Gastroesophageal sphincter (tissue), 4 donors: ENCODE data around the gene SCIN. TPM values are rescaled to one million over a fixed set of nuclear protein-coding genes. Genes with fewer than 3 reads are reported as not detected.
A peak's percentile ranks its signal among the peaks of the same experiment; 100 is the strongest.

ENCODE experiments used
- ATAC-seq: fragments of 150-250 bp; one replicate; pipeline ENCODE4 v1.9.1; 2016; ENCODE audit warnings: mild to moderate bottlenecking, moderate library complexity
- H3K27ac ChIP-seq, 4 donors: fragments of 200-600 bp; sonication (generic) in 3 of 4; 1 replicate in 3 of 4; 2 replicates in 1 of 4; pipeline ENCODE4 v1.5.1; 2016 to 2019
- H3K27me3 ChIP-seq: fragments of 200-600 bp; sonication (generic); one replicate; pipeline ENCODE4 v1.5.1; 2019
- H3K36me3 ChIP-seq, 2 donors: fragments of 200-600 bp; sonication (generic); one replicate each; pipeline ENCODE4 v1.5.1; 2019; ENCODE audit warnings: control low read depth in 1 of 2
- H3K4me1 ChIP-seq, 3 donors: fragments of 200-600 bp; sonication (generic); 1 replicate in 2 of 3; 2 replicates in 1 of 3; pipeline ENCODE4 v1.5.1; 2016 to 2019; ENCODE audit warnings: control low read depth in 2 of 3
- H3K4me3 ChIP-seq, 2 donors: fragments of 200-600 bp; sonication (generic); one replicate each; pipeline ENCODE4 v1.5.1; 2019; ENCODE audit warnings: mild to moderate bottlenecking in 1 of 2, moderate library complexity in 1 of 2
- H3K9me3 ChIP-seq, 3 donors: fragments of 200-600 bp; sonication (generic); one replicate each; pipeline ENCODE4 v1.5.1; 2017 to 2019; ENCODE audit warnings: control low read depth in 2 of 3
- CTCF ChIP-seq, 4 experiments: fragments of 200-600 bp in 2 of 4; fragments of 450-650 bp in 2 of 4; sonication (generic) in 1 of 4; IDR thresholded peaks; one replicate each; pipeline ENCODE4 v1.5.1; 2017 to 2019; ENCODE audit warnings: antibody characterized with exemption in 4 of 4, mild to moderate bottlenecking in 2 of 4, moderate library complexity in 2 of 4
- EP300 ChIP-seq: sonication (generic); formaldehyde crosslinking; IDR thresholded peaks from one replicate; pipeline ENCODE4 v1.6.1; 2017; ENCODE audit warnings: antibody characterized with exemption, mild to moderate bottlenecking
- POLR2A ChIP-seq, 2 donors: fragments of 450-650 bp; IDR thresholded peaks; one replicate each; pipeline ENCODE4 v1.6.1; 2017; ENCODE audit warnings: antibody characterized with exemption in 2 of 2, mild to moderate bottlenecking in 2 of 2, moderate library complexity in 1 of 2
- POLR2AphosphoS5 ChIP-seq: sonication (generic); formaldehyde crosslinking; IDR thresholded peaks from one replicate; pipeline ENCODE4 v1.6.1; 2017; ENCODE audit warnings: antibody characterized with exemption
- WGBS, 2 donors: methylation state at CpG; one replicate each; pipeline ENCODE4 v1.1.5; 2018; ENCODE audit warnings: low coverage in 1 of 2; 5-methylcytosine and 5-hydroxymethylcytosine counted together
- total RNA-seq, 4 donors: library from RNA; depleted of rRNA; stranded (reverse); fragments of >200 nt; gene quantifications; one replicate each; pipeline ENCODE4 v1.1.0, GENCODE V29; 2016

Gene SCIN
- total RNA-seq, 4 donors from 2014 or later: 0.62 to 5.8 (median 2.3) TPM

GRCh38 chr7:12612622-12613021 is 42.1 kb downstream of the SCIN start:
- no peaks in the 10 kb centered on the region for H3K9me3 ChIP-seq
- no peaks in the 10 kb centered on the region for H3K4me1 ChIP-seq
- no peak overlapping the region for H3K27ac ChIP-seq
- ATAC-seq: no peak
- no peaks in the 10 kb centered on the region for H3K27me3 ChIP-seq
- H3K36me3 ChIP-seq: no peaks in the 10 kb centered on the region
- 42 to 66% methylated on average over 2 of the region's 2 CpGs for WGBS, 2 donors
- H3K4me3 ChIP-seq: no peak overlapping the region
- TF ChIP-seq EP300: no peak
- no peak for TF ChIP-seq POLR2A (IDR thresholded peaks at IDR 0.05)
- no peak for TF ChIP-seq CTCF (IDR thresholded peaks at IDR 0.05)
- TF ChIP-seq POLR2AphosphoS5: no peak

GRCh38 chr7:12619461-12620069 is 49.0 kb downstream of the SCIN start:
- no peak for ATAC-seq

DNA sequence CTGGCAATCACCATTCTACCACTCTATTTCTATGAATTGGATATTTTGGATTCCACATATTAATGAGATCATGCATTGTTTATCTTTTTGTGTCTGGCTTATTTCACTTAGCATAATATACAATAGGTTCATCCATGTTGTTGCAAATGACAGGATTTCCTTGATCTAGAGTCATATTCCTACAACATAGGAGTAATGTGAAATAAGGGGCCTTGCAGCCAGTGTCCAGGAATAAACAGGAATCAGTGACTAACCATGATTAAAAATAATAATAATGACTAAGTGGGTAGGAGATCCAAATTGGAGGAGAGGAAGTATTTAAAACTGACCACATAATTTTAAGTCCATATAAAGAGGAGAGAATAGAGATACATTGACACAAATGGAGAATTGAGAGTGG is 49.9 kb downstream of the SCIN start:
- no peaks in the 10 kb centered on the region for H3K4me1 ChIP-seq
- H3K27ac ChIP-seq: no peak overlapping the region
- TF ChIP-seq POLR2A (IDR thresholded peaks at IDR 0.05) (no peak), POLR2AphosphoS5 (no peak), CTCF (IDR thresholded peaks at IDR 0.05) (no peak), EP300 (no peak)
- H3K36me3 ChIP-seq: no peaks in the 10 kb centered on the region
- ATAC-seq: no peak
- no peak overlapping the region for H3K4me3 ChIP-seq
- H3K9me3 ChIP-seq: no peaks in the 10 kb centered on the region
- no peaks in the 10 kb centered on the region for H3K27me3 ChIP-seq

More at GRCh38 chr7:12619461-12620069, 49.0 kb downstream of the SCIN start:
- no peaks in the 10 kb centered on the region for H3K4me1 ChIP-seq
- H3K36me3 ChIP-seq: no peaks in the 10 kb centered on the region
- TF ChIP-seq CTCF (IDR thresholded peaks at IDR 0.05): no peak
- TF ChIP-seq POLR2A (IDR thresholded peaks at IDR 0.05): no peak
- no peak for TF ChIP-seq EP300
- WGBS, 2 donors: 39 to 54% methylated on average over 3 of the region's 3 CpGs
- no peak overlapping the region for H3K4me3 ChIP-seq
- no peaks in the 10 kb centered on the region for H3K27me3 ChIP-seq
- H3K9me3 ChIP-seq: no peaks in the 10 kb centered on the region
- no peak overlapping the region for H3K27ac ChIP-seq

DNA sequence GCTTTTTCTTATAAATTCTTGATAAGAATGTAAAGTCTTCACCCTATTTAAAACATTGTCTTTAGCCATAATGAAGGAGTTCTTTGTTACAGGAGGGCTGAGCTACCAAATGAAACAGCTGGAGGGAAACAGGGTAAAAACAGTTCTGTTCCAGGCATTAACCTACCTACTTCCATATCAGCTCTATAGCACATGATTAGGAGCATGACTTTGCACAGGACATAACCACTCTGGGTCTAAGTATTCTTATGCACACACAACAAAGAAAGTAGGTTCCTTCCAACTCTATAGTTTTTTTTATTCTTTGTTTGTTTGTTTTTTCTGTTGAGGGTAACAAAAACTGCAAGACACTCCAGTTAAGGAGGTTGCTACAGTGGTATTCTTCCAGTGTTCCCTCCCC is 52.7 kb downstream of the SCIN start:
- no peaks in the 10 kb centered on the region for H3K36me3 ChIP-seq
- H3K27me3 ChIP-seq: no peaks in the 10 kb centered on the region
- no peak for ATAC-seq
- no peaks in the 10 kb centered on the region for H3K4me1 ChIP-seq
- no peak for TF ChIP-seq CTCF (IDR thresholded peaks at IDR 0.05)
- no peak for TF ChIP-seq POLR2A (IDR thresholded peaks at IDR 0.05)
- no peak for TF ChIP-seq POLR2AphosphoS5
- TF ChIP-seq EP300: no peak
- no peaks in the 10 kb centered on the region for H3K9me3 ChIP-seq
- H3K4me3 ChIP-seq: no peak overlapping the region
- no peak overlapping the region for H3K27ac ChIP-seq

DNA sequence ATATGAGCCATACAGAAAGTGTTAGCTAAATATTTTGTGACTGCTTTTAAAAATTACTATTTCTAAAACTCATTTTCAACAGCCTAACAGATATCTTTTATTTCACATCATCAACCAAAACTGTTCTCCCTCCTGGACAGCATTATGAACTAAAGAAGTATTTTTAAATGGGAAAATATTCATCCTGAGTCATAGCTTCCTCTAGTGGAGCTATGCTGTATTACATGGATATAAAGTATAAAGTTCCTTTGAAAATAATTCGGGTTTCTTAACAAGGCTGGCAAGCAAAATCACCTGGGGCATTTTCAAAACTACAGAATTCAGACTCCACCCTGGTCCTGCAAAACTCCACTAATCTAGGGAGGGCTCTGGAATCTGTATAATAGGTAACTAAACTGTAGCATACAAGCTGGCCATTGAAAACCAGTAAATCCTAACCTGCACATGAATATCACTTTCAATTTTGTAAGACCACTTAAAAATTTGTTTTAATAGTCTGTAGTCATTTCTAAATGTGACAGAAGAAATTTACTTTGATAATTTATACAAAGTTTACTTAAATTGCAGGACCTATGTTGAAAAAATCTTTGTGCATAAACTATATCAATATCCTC is 53.5 kb downstream of the SCIN start:
- no peak for ATAC-seq
- H3K27ac ChIP-seq: no peak overlapping the region
- H3K4me3 ChIP-seq: no peak overlapping the region
- H3K9me3 ChIP-seq: no peaks in the 10 kb centered on the region
- TF ChIP-seq EP300 (no peak), CTCF (IDR thresholded peaks at IDR 0.05) (peak; percentile 58 to 69 (median 64)), POLR2A (IDR thresholded peaks at IDR 0.05) (no peak), POLR2AphosphoS5 (no peak)
- H3K36me3 ChIP-seq: no peaks in the 10 kb centered on the region
- H3K4me1 ChIP-seq: no peaks in the 10 kb centered on the region
- no peaks in the 10 kb centered on the region for H3K27me3 ChIP-seq
- 9% methylated on average over 1 of the region's 1 CpG for WGBS, 2 donors
